ENCODE measurements around the gene PRR35.

- TF ChIP-seq CTCF (IDR thresholded peaks at IDR 0.05) (peak in 3 of 6 experiments; percentile 20 to 49 (median 45)), POLR2A (IDR thresholded peaks at IDR 0.05) (peak; percentile 10 to 76)
These were observed 32.9 kb upstream of the PRR35 start, which contains the start of gene CAPN15 for GRCh38 chr16:527015-527903.

Measured in thyroid gland (tissue), 4 donors.